HepG2 (cell line): ENCODE data around the gene TOE1. TPM values are rescaled to one million over a fixed set of nuclear protein-coding genes. Genes with fewer than 3 reads are reported as not detected.
A peak's percentile ranks its signal among the peaks of the same experiment; 100 is the strongest.

Experiments
- GPN1 ChIP-seq: sonication (generic); formaldehyde crosslinking; IDR thresholded peaks from 2 replicates; pipeline ENCODE4 v1.5.1; 2020; ENCODE audit warnings: missing genetic modification reagents, borderline replicate concordance
- HDAC2 ChIP-seq: sonication (generic); formaldehyde crosslinking; IDR thresholded peaks from 2 replicates; pipeline ENCODE4 v1.4.0; 2020; ENCODE audit warnings: missing genetic modification reagents
- JUNB ChIP-seq: sonication (generic); formaldehyde crosslinking; IDR thresholded peaks from 2 replicates; pipeline ENCODE4 v1.8.0; 2022; ENCODE audit warnings: missing genetic modification reagents, mild to moderate bottlenecking, borderline replicate concordance
- MED13 ChIP-seq: sonication (generic); formaldehyde crosslinking; IDR thresholded peaks from 2 replicates; pipeline ENCODE4 v1.5.0; 2020; ENCODE audit warnings: missing genetic modification reagents
- MLLT10 ChIP-seq: sonication (generic); formaldehyde crosslinking; IDR thresholded peaks from 2 replicates; pipeline ENCODE4 v1.4.0; 2020; ENCODE audit warnings: missing genetic modification reagents
- SATB2 ChIP-seq: sonication (generic); formaldehyde crosslinking; IDR thresholded peaks from 2 replicates; pipeline ENCODE4 v1.5.0; 2020; ENCODE audit warnings: missing genetic modification reagents
- SMYD3 ChIP-seq: sonication (generic); formaldehyde crosslinking; IDR thresholded peaks from 2 replicates; pipeline ENCODE4 v1.8.1; 2023; ENCODE audit warnings: mild to moderate bottlenecking, missing genetic modification reagents
- SRSF4 ChIP-seq: fragments of 200-400 bp; formaldehyde crosslinking; IDR thresholded peaks from one replicate; pipeline ENCODE4 v1.6.1; 2018; ENCODE audit warnings: mild to moderate bottlenecking, low read depth, low read length, moderate library complexity; ENCODE audit not compliant: poor library complexity, severe bottlenecking
- ZFP36L1 ChIP-seq: sonication (generic); formaldehyde crosslinking; IDR thresholded peaks from 2 replicates; pipeline ENCODE4 v1.8.0; 2022; ENCODE audit warnings: mild to moderate bottlenecking, missing genetic modification reagents, moderate library complexity
- ZNF121 ChIP-seq: sonication (generic); formaldehyde crosslinking; IDR thresholded peaks from 2 replicates; pipeline ENCODE4 v1.5.0; 2020; ENCODE audit warnings: mild to moderate bottlenecking, missing genetic modification reagents
- ZNF24 ChIP-seq: fragments of 450-650 bp; IDR thresholded peaks from 2 replicates; pipeline ENCODE4 v1.6.1; 2017; ENCODE audit warnings: antibody characterized with exemption, mild to moderate bottlenecking
- ZNF44 ChIP-seq: sonication (generic); formaldehyde crosslinking; IDR thresholded peaks from 2 replicates; pipeline ENCODE4 v1.5.1; 2020; ENCODE audit warnings: mild to moderate bottlenecking, missing genetic modification reagents
- ZNF446 ChIP-seq: sonication (generic); formaldehyde crosslinking; IDR thresholded peaks from 2 replicates; pipeline ENCODE4 v1.5.0; 2020; ENCODE audit warnings: mild to moderate bottlenecking, missing genetic modification reagents
- ZNF773 ChIP-seq: sonication (generic); formaldehyde crosslinking; IDR thresholded peaks from 2 replicates; pipeline ENCODE4 v1.4.0; 2020; ENCODE audit warnings: missing genetic modification reagents, borderline replicate concordance
- ZNF776 ChIP-seq: sonication (generic); formaldehyde crosslinking; IDR thresholded peaks from 2 replicates; pipeline ENCODE4 v1.4.0; 2020; ENCODE audit warnings: mild to moderate bottlenecking, missing genetic modification reagents
- ZSCAN20 ChIP-seq: sonication (generic); formaldehyde crosslinking; IDR thresholded peaks from 2 replicates; pipeline ENCODE4 v1.4.0; 2020; ENCODE audit warnings: missing genetic modification reagents, mild to moderate bottlenecking, borderline replicate concordance
- ZSCAN31 ChIP-seq: sonication (generic); formaldehyde crosslinking; IDR thresholded peaks from 2 replicates; pipeline ENCODE4 v1.5.0; 2020; ENCODE audit warnings: low read depth, mild to moderate bottlenecking, missing genetic modification reagents
- polyA plus RNA-seq, 8 experiments: library from polyadenylated mRNA; depleted of rRNA in 3 of 8; stranded (reverse) in 7 of 8; unstranded in 1 of 8; fragments of >200 nt; fragmentation: Illumina TruSeq in 4 of 8; extraction: Trizol in 4 of 8; gene quantifications; 2 replicates each; pipeline versions ENCODE4 v1.2.1 to v1.2.3, GENCODE V29; 2011 to 2016; ENCODE audit warnings: low read depth in 4 of 8, missing spikeins in 1 of 8, mixed read lengths in 1 of 8; ENCODE audit not compliant: insufficient read depth in 1 of 8
- total RNA-seq, 5 experiments: library from RNA; depleted of rRNA; stranded (reverse); fragments of >200 nt; fragmentation: Illumina TruSeq; extraction: Trizol; gene quantifications; 2 replicates each; pipeline ENCODE4 v1.2.3, GENCODE V29; 2016; ENCODE audit warnings: low read depth in 1 of 5
- TF ChIP-seq, protein P1 (sequence below): sonication (generic); formaldehyde crosslinking; IDR thresholded peaks from 2 replicates; pipeline ENCODE4 v1.4.0; 2020; ENCODE audit warnings: missing genetic modification reagents
- TF ChIP-seq, protein P2 (sequence below): sonication (generic); formaldehyde crosslinking; IDR thresholded peaks from 2 replicates; pipeline ENCODE4 v1.5.0; 2020; ENCODE audit warnings: mild to moderate bottlenecking, missing genetic modification reagents
- TF ChIP-seq, protein P3 (sequence below): sonication (generic); formaldehyde crosslinking; IDR thresholded peaks from 2 replicates; pipeline ENCODE4 v1.4.0; 2020; ENCODE audit warnings: missing genetic modification reagents, borderline replicate concordance
- TF ChIP-seq, protein P4 (sequence below): sonication (generic); formaldehyde crosslinking; IDR thresholded peaks from 2 replicates; pipeline ENCODE4 v1.8.1; 2023; ENCODE audit warnings: missing genetic modification reagents, inconsistent platforms, borderline replicate concordance

Gene TOE1
- total and polyA plus RNA-seq, 2 of the 13 experiments (the other 11 are each of a cell fraction or from before 2014, with no cell fraction given), result 14.1 to 19.0 TPM

DNA sequence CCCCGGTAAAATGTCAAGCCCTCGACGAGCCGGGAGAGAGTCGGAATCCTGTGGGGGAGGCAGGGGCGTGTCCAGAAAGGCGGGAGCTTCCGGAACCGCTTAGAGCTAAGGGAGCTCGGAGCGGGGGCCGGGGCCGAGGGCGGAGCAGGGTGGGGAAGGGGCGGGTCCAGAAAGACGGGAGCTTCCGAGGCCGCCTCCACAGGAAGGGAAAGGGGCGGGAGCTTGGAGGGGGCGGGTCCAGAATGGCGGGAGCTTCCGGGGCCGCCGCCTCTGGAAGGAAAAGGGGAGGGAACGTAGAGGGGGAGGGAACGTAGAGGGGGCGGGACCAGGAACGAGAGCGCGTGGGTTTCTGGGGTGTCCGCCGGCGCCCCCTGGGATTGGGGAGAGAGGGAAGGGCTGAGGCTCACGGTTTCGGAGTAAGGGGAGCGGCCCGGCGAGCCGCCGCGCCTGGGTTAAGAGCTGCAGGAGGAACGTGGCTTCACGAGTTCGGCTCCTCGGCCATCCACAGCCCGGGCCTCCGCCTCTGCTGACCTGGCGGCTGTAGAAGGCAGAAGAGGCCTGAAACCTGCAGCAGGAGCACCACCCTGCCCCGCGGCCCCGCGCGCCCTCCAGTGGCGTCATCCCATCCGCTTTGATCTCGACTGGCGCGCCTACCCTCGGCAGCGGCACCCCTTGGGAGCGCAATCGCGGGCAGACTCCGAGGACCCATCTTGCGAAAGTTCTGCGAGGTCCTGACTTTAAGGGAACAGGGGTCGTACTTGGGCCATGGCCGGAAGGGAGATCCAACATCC, 36.3 kb upstream of the TOE1 start (continued):
- TF ChIP-seq, protein P1, sequence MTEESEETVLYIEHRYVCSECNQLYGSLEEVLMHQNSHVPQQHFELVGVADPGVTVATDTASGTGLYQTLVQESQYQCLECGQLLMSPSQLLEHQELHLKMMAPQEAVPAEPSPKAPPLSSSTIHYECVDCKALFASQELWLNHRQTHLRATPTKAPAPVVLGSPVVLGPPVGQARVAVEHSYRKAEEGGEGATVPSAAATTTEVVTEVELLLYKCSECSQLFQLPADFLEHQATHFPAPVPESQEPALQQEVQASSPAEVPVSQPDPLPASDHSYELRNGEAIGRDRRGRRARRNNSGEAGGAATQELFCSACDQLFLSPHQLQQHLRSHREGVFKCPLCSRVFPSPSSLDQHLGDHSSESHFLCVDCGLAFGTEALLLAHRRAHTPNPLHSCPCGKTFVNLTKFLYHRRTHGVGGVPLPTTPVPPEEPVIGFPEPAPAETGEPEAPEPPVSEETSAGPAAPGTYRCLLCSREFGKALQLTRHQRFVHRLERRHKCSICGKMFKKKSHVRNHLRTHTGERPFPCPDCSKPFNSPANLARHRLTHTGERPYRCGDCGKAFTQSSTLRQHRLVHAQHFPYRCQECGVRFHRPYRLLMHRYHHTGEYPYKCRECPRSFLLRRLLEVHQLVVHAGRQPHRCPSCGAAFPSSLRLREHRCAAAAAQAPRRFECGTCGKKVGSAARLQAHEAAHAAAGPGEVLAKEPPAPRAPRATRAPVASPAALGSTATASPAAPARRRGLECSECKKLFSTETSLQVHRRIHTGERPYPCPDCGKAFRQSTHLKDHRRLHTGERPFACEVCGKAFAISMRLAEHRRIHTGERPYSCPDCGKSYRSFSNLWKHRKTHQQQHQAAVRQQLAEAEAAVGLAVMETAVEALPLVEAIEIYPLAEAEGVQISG (CRISPR knock-in tag), result no peak; the same call in none of the 2 replicates
- no peak for TF ChIP-seq ZNF773 (CRISPR knock-in tag)
- TF ChIP-seq HDAC2 (CRISPR knock-in tag), result peak; percentile 72
- TF ChIP-seq ZNF776 (CRISPR knock-in tag), result peak; percentile 23; the same call in 1 of the 2 replicates
- TF ChIP-seq, protein P2, sequence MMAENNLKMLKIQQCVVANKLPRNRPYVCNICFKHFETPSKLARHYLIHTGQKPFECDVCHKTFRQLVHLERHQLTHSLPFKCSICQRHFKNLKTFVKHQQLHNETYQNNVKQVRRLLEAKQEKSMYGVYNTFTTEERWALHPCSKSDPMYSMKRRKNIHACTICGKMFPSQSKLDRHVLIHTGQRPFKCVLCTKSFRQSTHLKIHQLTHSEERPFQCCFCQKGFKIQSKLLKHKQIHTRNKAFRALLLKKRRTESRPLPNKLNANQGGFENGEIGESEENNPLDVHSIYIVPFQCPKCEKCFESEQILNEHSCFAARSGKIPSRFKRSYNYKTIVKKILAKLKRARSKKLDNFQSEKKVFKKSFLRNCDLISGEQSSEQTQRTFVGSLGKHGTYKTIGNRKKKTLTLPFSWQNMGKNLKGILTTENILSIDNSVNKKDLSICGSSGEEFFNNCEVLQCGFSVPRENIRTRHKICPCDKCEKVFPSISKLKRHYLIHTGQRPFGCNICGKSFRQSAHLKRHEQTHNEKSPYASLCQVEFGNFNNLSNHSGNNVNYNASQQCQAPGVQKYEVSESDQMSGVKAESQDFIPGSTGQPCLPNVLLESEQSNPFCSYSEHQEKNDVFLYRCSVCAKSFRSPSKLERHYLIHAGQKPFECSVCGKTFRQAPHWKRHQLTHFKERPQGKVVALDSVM (CRISPR knock-in tag), result peak; percentile 44
- TF ChIP-seq ZNF121 (CRISPR knock-in tag), result no peak
- TF ChIP-seq SRSF4, result no peak
- TF ChIP-seq, protein P3, sequence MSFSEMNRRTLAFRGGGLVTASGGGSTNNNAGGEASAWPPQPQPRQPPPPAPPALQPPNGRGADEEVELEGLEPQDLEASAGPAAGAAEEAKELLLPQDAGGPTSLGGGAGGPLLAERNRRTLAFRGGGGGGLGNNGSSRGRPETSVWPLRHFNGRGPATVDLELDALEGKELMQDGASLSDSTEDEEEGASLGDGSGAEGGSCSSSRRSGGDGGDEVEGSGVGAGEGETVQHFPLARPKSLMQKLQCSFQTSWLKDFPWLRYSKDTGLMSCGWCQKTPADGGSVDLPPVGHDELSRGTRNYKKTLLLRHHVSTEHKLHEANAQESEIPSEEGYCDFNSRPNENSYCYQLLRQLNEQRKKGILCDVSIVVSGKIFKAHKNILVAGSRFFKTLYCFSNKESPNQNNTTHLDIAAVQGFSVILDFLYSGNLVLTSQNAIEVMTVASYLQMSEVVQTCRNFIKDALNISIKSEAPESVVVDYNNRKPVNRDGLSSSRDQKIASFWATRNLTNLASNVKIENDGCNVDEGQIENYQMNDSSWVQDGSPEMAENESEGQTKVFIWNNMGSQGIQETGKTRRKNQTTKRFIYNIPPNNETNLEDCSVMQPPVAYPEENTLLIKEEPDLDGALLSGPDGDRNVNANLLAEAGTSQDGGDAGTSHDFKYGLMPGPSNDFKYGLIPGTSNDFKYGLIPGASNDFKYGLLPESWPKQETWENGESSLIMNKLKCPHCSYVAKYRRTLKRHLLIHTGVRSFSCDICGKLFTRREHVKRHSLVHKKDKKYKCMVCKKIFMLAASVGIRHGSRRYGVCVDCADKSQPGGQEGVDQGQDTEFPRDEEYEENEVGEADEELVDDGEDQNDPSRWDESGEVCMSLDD (CRISPR knock-in tag), result peak; percentile 96
- TF ChIP-seq ZNF24, result no peak
- TF ChIP-seq JUNB, result no peak
- TF ChIP-seq, protein P4, sequence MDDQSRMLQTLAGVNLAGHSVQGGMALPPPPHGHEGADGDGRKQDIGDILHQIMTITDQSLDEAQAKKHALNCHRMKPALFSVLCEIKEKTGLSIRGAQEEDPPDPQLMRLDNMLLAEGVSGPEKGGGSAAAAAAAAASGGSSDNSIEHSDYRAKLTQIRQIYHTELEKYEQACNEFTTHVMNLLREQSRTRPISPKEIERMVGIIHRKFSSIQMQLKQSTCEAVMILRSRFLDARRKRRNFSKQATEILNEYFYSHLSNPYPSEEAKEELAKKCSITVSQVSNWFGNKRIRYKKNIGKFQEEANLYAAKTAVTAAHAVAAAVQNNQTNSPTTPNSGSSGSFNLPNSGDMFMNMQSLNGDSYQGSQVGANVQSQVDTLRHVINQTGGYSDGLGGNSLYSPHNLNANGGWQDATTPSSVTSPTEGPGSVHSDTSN (CRISPR knock-in tag), result no peak
- TF ChIP-seq ZFP36L1 (CRISPR knock-in tag), result peak; percentile 70; the same call in 1 of the 2 replicates
- TF ChIP-seq MLLT10, result no peak
- TF ChIP-seq ZSCAN20, result no peak
- TF ChIP-seq SATB2 (CRISPR knock-in tag), result peak; percentile 52; the same call in 1 of the 2 replicates
- peak; percentile 86 for TF ChIP-seq ZNF446 (CRISPR knock-in tag)
- TF ChIP-seq ZNF44 (CRISPR knock-in tag), result no peak
- peak; percentile 61 for TF ChIP-seq ZSCAN31 (CRISPR knock-in tag)
- TF ChIP-seq MED13 (CRISPR knock-in tag), result peak; percentile 57; the same call in 1 of the 2 replicates
- TF ChIP-seq SMYD3 (CRISPR knock-in tag), result 0 out of 2 replicates have a peak, but pooled peaks have one; percentile 36
- no peak for TF ChIP-seq GPN1
